H1 (cell line): Measurements from ENCODE around the gene SSH2. TPM values are rescaled to one million over a fixed set of nuclear protein-coding genes. Genes with fewer than 3 reads are reported as not detected.

Source experiments
- CTCF ChIA-PET: fragments of 300-600 bp; sonication (Branson Sonifier 250); formaldehyde crosslinking; loops from one replicate; lab custom pipeline; 2021; ENCODE audit not compliant: partially characterized antibody; lab: Charles Lee
- POLR2A ChIA-PET: fragments of 300-600 bp; sonication (Branson Sonifier 250); formaldehyde crosslinking; loops from one replicate; lab custom pipeline; 2021; ENCODE audit warnings: inconsistent platforms; ENCODE audit not compliant: partially characterized antibody; lab: Charles Lee
- DNase-seq, 2 experiments: peaks; one replicate each; pipeline versions ENCODE4 v3.0.0 to v3.0.0-alpha.2; 2010 to 2022; ENCODE audit warnings: low spot score in 2 of 2, low read depth in 1 of 2, mixed read lengths in 1 of 2
- FAIRE-seq: peaks from 2 replicates; lab custom pipeline; 2011; peaks lifted over from hg19 to GRCh38; lab: Jason Lieb, UNC
- H2AFZ ChIP-seq: 2 replicates; pipeline ENCODE4 v1.8.1; 2012; ENCODE audit warnings: low read length, inconsistent platforms
- H2AK5ac ChIP-seq: 2 replicates; pipeline ENCODE4 v1.6.1; 2013; ENCODE audit warnings: low read depth, low read length
- H2BK120ac ChIP-seq: replicated peaks from 2 replicates; pipeline ENCODE3; 2013; ENCODE audit warnings: low read depth, low read length, inconsistent platforms
- H2BK12ac ChIP-seq: 2 replicates; pipeline ENCODE4 v1.6.1; 2013; ENCODE audit warnings: low read depth, low read length
- H2BK15ac ChIP-seq: 2 replicates; pipeline ENCODE4 v1.6.1; 2013; ENCODE audit warnings: low read length
- H2BK20ac ChIP-seq: 2 replicates; pipeline ENCODE4 v1.6.1; 2013; ENCODE audit warnings: low read length
- H2BK5ac ChIP-seq: 2 replicates; pipeline ENCODE4 v1.6.1; 2013; ENCODE audit warnings: low read depth, low read length
- H3K14ac ChIP-seq: 2 replicates; pipeline ENCODE4 v1.6.1; 2013; ENCODE audit warnings: inconsistent platforms; ENCODE audit not compliant: insufficient read length
- H3K18ac ChIP-seq: 2 replicates; pipeline ENCODE4 v1.6.1; 2013; ENCODE audit warnings: low read length; ENCODE audit errors: extremely low read depth
- H3K23ac ChIP-seq: 2 replicates; pipeline ENCODE4 v1.6.1; 2013; ENCODE audit warnings: inconsistent platforms; ENCODE audit not compliant: insufficient read length
- H3K23me2 ChIP-seq: 2 replicates; pipeline ENCODE4 v1.6.1; 2013; ENCODE audit warnings: low read depth, low read length
- H3K27ac ChIP-seq: 2 replicates; pipeline ENCODE4 v1.6.1; 2011; ENCODE audit warnings: low read depth, low read length, inconsistent platforms
- H3K27me3 ChIP-seq, 4 experiments: replicated peaks in 1 of 4; 1 replicate in 1 of 4; 2 replicates in 3 of 4; pipeline versions ENCODE4 v1.6.1 to v1.8.1; 2011 to 2013; ENCODE audit warnings: low read length in 3 of 4, mild to moderate bottlenecking in 3 of 4, inconsistent platforms in 2 of 4, mixed read lengths in 2 of 4, moderate library complexity in 1 of 4; ENCODE audit not compliant: control insufficient read depth in 3 of 4, insufficient read depth in 3 of 4; ENCODE audit errors: extremely low read depth in 1 of 4
- H3K36me3 ChIP-seq, 4 experiments: 2 replicates each; pipeline versions ENCODE4 v1.6.1 to v1.8.1; 2011 to 2013; ENCODE audit warnings: mild to moderate bottlenecking in 4 of 4, low read length in 3 of 4, moderate library complexity in 2 of 4, control low read depth in 1 of 4, inconsistent platforms in 1 of 4; ENCODE audit not compliant: insufficient read depth in 4 of 4, control insufficient read depth in 2 of 4
- H3K4ac ChIP-seq: replicated peaks from 2 replicates; pipeline ENCODE3; 2013; ENCODE audit warnings: low read length, low read depth, mixed read lengths, inconsistent platforms; ENCODE audit not compliant: insufficient read length
- H3K4me1 ChIP-seq, 4 experiments: replicated peaks in 1 of 4; 1 replicate in 1 of 4; 2 replicates in 3 of 4; pipeline versions ENCODE4 v1.6.1 to v1.8.1; 2011 to 2013; ENCODE audit warnings: low read length in 3 of 4, inconsistent platforms in 2 of 4, mixed read lengths in 1 of 4; ENCODE audit not compliant: insufficient read depth in 4 of 4, control insufficient read depth in 3 of 4
- H3K4me2 ChIP-seq, 2 experiments: 2 replicates each; pipeline versions ENCODE4 v1.6.1 to v1.8.1; 2011 to 2013; ENCODE audit warnings: low read depth in 2 of 2, low read length in 2 of 2, control low read depth in 1 of 2, inconsistent platforms in 1 of 2, mild to moderate bottlenecking in 1 of 2; ENCODE audit not compliant: insufficient read depth in 1 of 2
- H3K4me3 ChIP-seq, 4 experiments: fragments of 200-600, 300-600 bp in 1 of 4; sonication (generic), shearing (Covaris generic), sonication (Bioruptor Twin) in 1 of 4; 2 replicates each; pipeline versions ENCODE4 v1.5.1 to v1.8.1; 2011 to 2016; ENCODE audit warnings: low read length in 4 of 4, low read depth in 3 of 4, control low read depth in 2 of 4, inconsistent platforms in 2 of 4, mild to moderate bottlenecking in 2 of 4, mixed read lengths in 1 of 4, moderate library complexity in 1 of 4; ENCODE audit not compliant: insufficient read depth in 2 of 4; ENCODE audit errors: extremely low read depth in 1 of 4
- H3K56ac ChIP-seq: replicated peaks from 2 replicates; pipeline ENCODE3; 2013; ENCODE audit warnings: low read depth, mild to moderate bottlenecking, mixed read lengths, low read length, inconsistent platforms; ENCODE audit not compliant: insufficient read length
- H3K79me1 ChIP-seq: 2 replicates; pipeline ENCODE4 v1.6.1; 2013; ENCODE audit warnings: low read depth, low read length, control low read depth
- H3K79me2 ChIP-seq, 2 experiments: 2 replicates each; pipeline versions ENCODE4 v1.6.1 to v1.8.1; 2012 to 2013; ENCODE audit warnings: low read length in 2 of 2, mild to moderate bottlenecking in 2 of 2, inconsistent platforms in 1 of 2; ENCODE audit not compliant: insufficient read depth in 2 of 2, control insufficient read depth in 1 of 2
- H3K9ac ChIP-seq, 4 experiments: replicated peaks in 1 of 4; 1 replicate in 1 of 4; 2 replicates in 3 of 4; pipeline versions ENCODE4 v1.6.1 to v1.8.1; 2011 to 2013; ENCODE audit warnings: low read depth in 3 of 4, low read length in 3 of 4, control low read depth in 2 of 4, mild to moderate bottlenecking in 2 of 4, moderate library complexity in 2 of 4, inconsistent platforms in 1 of 4; ENCODE audit errors: extremely low read depth in 1 of 4
- H3K9me3 ChIP-seq, 2 experiments: 2 replicates each; pipeline versions ENCODE4 v1.6.1 to v1.8.1; 2012 to 2013; ENCODE audit warnings: mild to moderate bottlenecking in 2 of 2, moderate library complexity in 2 of 2, control low read depth in 1 of 2, inconsistent platforms in 1 of 2, low read depth in 1 of 2, low read length in 1 of 2, mixed read lengths in 1 of 2; ENCODE audit not compliant: insufficient read depth in 2 of 2
- H4K20me1 ChIP-seq, 2 experiments: replicated peaks in 1 of 2; 2 replicates each; pipeline versions ENCODE3 to v1.8.1; 2011 to 2013; ENCODE audit warnings: inconsistent platforms in 2 of 2, low read length in 2 of 2, mild to moderate bottlenecking in 1 of 2; ENCODE audit not compliant: insufficient read depth in 2 of 2, control insufficient read depth in 1 of 2
- H4K5ac ChIP-seq: 2 replicates; pipeline ENCODE4 v1.6.1; 2013; ENCODE audit warnings: low read length, low read depth, mixed read lengths, inconsistent platforms; ENCODE audit not compliant: insufficient read length
- H4K8ac ChIP-seq: 2 replicates; pipeline ENCODE4 v1.8.0; 2013; ENCODE audit warnings: mild to moderate bottlenecking, moderate library complexity, low read length, inconsistent platforms; ENCODE audit not compliant: insufficient read depth; ENCODE audit errors: extremely low read depth
- H4K91ac ChIP-seq: replicated peaks from 2 replicates; pipeline ENCODE3; 2013; ENCODE audit warnings: low read length, mixed read lengths, inconsistent platforms; ENCODE audit not compliant: insufficient read length
- CEBPB ChIP-seq: IDR thresholded peaks from 2 replicates; pipeline ENCODE4 v1.6.1; 2012; ENCODE audit warnings: low read depth, low read length
- CHD2 ChIP-seq: IDR thresholded peaks from 2 replicates; pipeline ENCODE4 v1.6.1; 2012; ENCODE audit warnings: low read length, improper control_type of control experiment
- KDM4A ChIP-seq: IDR thresholded peaks from one replicate; pipeline ENCODE4 v1.7.1; 2012; ENCODE audit warnings: low read depth, mild to moderate bottlenecking, moderate library complexity, low read length, inconsistent platforms; ENCODE audit not compliant: severe bottlenecking
- MAFK ChIP-seq: IDR thresholded peaks from 2 replicates; pipeline ENCODE4 v1.6.1; 2012; ENCODE audit warnings: low read depth, mild to moderate bottlenecking, improper control_type of control experiment, low read length
- NANOG ChIP-seq: IDR thresholded peaks from 2 replicates; pipeline ENCODE4 v1.6.1; 2011; ENCODE audit warnings: low read length, low read depth, mild to moderate bottlenecking, inconsistent platforms; ENCODE audit not compliant: insufficient read depth, poor library complexity, severe bottlenecking
- RFX5 ChIP-seq: IDR thresholded peaks from 2 replicates; pipeline ENCODE4 v1.6.1; 2011; ENCODE audit warnings: low read depth, low read length, improper control_type of control experiment, borderline replicate concordance
- SIN3A ChIP-seq, 2 experiments: IDR thresholded peaks in 1 of 2; conservative IDR thresholded peaks in 1 of 2; 2 replicates each; pipeline ENCODE4 v1.6.1; 2011 to 2012; ENCODE audit warnings: low read length in 2 of 2, improper control_type of control experiment in 1 of 2, low read depth in 1 of 2, mild to moderate bottlenecking in 1 of 2
- SIRT6 ChIP-seq: IDR thresholded peaks from one replicate; pipeline ENCODE4 v1.7.1; 2012; ENCODE audit warnings: low read length, inconsistent platforms
- SP1 ChIP-seq: IDR thresholded peaks from 2 replicates; pipeline ENCODE4 v1.6.1; 2011; ENCODE audit warnings: low read depth, low read length
- TAF7 ChIP-seq: optimal IDR thresholded peaks from 2 replicates; pipeline ENCODE3; 2011; ENCODE audit warnings: low read depth, mild to moderate bottlenecking, inconsistent platforms, low read length, moderate library complexity, borderline replicate concordance
- TCF12 ChIP-seq: IDR thresholded peaks from 2 replicates; pipeline ENCODE4 v1.6.1; 2011; ENCODE audit warnings: low read depth, mild to moderate bottlenecking, low read length
- WGBS, 2 experiments: shearing (Covaris generic) in 1 of 2; methylation state at CpG; one replicate each; pipeline versions ENCODE4 v1.1.6 to v1.1.7; 2013 to 2015; ENCODE audit warnings: low lambda C conversion rate in 2 of 2, mixed read lengths in 2 of 2, inconsistent platforms in 1 of 2, low coverage in 1 of 2, missing lambda C conversion rate in 1 of 2; ENCODE audit not compliant: insufficient replicate concordance in 2 of 2, insufficient coverage in 1 of 2, insufficient read length in 1 of 2; ENCODE audit errors: extremely low coverage in 1 of 2, missing lambda C conversion rate in 1 of 2; 5-methylcytosine and 5-hydroxymethylcytosine counted together
- polyA plus RNA-seq, 7 experiments: library from polyadenylated mRNA; depleted of rRNA in 3 of 7; stranded (reverse) in 5 of 7; unstranded in 2 of 7; fragments of >200 nt in 5 of 7; fragments of 200-250 nt in 2 of 7; gene quantifications; 1 replicate in 5 of 7; 2 replicates in 1 of 7; 4 replicates in 1 of 7; pipeline versions ENCODE4 v1.2.1 to v1.2.3, GENCODE V29; 2011 to 2013; ENCODE audit warnings: missing spikeins in 2 of 7, mixed read lengths in 2 of 7
- total RNA-seq: library from RNA; stranded (reverse); fragmentation: NEBNext Ultra II Directional; extraction: Animal tissue kit (Norgen Biotek cat#: 25700); gene quantifications from 2 replicates; pipeline ENCODE4 v1.2.1, GENCODE V29; 2021
- TF ChIP-seq, protein P1 (sequence below): IDR thresholded peaks from 2 replicates; pipeline ENCODE4 v1.6.1; 2011; ENCODE audit warnings: low read depth, mild to moderate bottlenecking, low read length; ENCODE audit not compliant: insufficient read depth

Gene SSH2
- total and polyA plus RNA-seq, 2 of the 8 experiments (the other 6 are each of a cell fraction or from before 2014, with no cell fraction given): 5.2 to 15.9 TPM

DNA sequence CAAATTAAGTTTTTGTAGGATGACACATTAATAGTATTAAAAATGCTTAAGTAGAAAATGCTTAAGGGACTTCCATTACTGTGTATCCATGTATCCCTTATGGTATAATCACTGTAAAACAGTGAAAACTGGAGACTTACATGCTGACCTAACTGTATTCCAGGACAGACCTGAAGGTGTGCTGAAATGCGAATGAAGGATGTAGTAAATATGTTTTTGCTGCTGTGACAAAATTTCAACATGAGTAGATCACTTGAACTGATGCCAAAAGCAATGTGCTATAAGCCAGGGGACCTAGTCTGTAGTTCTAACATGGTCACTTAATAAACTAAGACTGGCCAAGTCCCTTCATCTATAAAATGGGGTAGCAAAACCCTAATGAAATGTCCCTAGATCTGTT, 165.3 kb downstream of the SSH2 start:
- Histone ChIP-seq H3K36me3 (no peaks in the 10 kb centered on the region), H2BK120ac (no peak overlapping the region), H3K18ac (no peak overlapping the region), H3K27ac (no peak overlapping the region), H4K20me1 (no peaks in the 10 kb centered on the region), H2BK12ac (no peak overlapping the region), H3K9me3 (no peaks in the 10 kb centered on the region), H3K4me1 (peaks cover 0 to 3% (median 2%) of the 10 kb centered on the region in 4 experiments; a peak in 5 of 7 replicates), H3K14ac (no peak overlapping the region), H4K8ac (no peak overlapping the region), H2AK5ac (no peak overlapping the region), H2BK5ac (no peak overlapping the region), H3K79me1 (no peaks in the 10 kb centered on the region), H4K5ac (no peak overlapping the region), H3K9ac (no peak overlapping the region), H3K23ac (no peak overlapping the region), H2BK20ac (no peak overlapping the region), H2BK15ac (no peak overlapping the region), H4K91ac (no peak overlapping the region), H3K27me3 (peaks cover 0 to 11% (median 1%) of the 10 kb centered on the region in 4 experiments; a peak in 3 of 7 replicates), H3K79me2 (no peaks in the 10 kb centered on the region), H3K4me2 (no peak overlapping the region), H3K23me2 (peaks cover 9% of the 10 kb centered on the region), H2AFZ (no peak overlapping the region), H3K4me3 (no peak overlapping the region), H3K56ac (no peak overlapping the region), H3K4ac (no peak overlapping the region)
- no peak for DNase-seq
- CTCF ChIA-PET: interaction anchor here (1.4 to 2.0 kb wide), 3 partner anchors 13 to 151 kb away, joined by 3 to 10 read pairs (median 3); no protein-coding TSS in a partner anchor
- TF ChIP-seq CEBPB (no peak), CHD2 (no peak), SP1 (no peak), TAF7 (no peak), KDM4A (no peak), NANOG (no peak), SIRT6 (no peak), SIN3A (conservative IDR thresholded peaks at IDR 0.05 in 1 of 2, IDR thresholded peaks at IDR 0.05 in 1 of 2; ENCODE audit: low read depth in 1 of 2, low read length in 2 of 2) (no peak), RFX5 (no peak), TCF12 (no peak), MAFK (no peak)
- TF ChIP-seq, protein P1, sequence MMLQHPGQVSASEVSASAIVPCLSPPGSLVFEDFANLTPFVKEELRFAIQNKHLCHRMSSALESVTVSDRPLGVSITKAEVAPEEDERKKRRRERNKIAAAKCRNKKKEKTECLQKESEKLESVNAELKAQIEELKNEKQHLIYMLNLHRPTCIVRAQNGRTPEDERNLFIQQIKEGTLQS: no peak
- 92% methylated on average over 1 of the region's 1 CpG; no CpG with 5 or more reads in 1 of the 2 experiments for WGBS, 2 experiments
- FAIRE-seq: no peak
- POLR2A ChIA-PET: no interaction called here
